ENCODE results near the gene PPP1R13B.

Gene PPP1R13B

DNA sequence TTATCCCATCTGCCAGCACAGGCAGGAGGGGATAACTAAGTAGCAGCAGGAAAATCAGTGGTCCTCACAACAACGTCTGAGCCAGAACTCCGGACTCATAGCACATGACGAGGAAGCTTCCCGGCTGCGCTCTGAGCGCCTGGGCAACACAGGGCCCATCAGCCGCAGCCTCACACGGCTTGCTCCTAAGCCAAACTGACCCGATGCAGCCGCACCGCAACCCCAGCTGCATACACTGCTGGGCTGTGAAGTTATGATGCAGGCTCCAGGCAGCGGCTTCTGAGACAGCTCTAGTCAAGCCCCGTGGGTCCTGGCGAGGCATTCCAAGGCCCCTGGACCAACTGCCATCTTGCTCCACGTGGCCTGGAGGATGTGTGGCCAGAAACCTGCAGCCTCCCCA lies 103.7 kb downstream of the PPP1R13B start:
- no peak for DNase-seq (ENCODE audit: low spot score)

DNA sequence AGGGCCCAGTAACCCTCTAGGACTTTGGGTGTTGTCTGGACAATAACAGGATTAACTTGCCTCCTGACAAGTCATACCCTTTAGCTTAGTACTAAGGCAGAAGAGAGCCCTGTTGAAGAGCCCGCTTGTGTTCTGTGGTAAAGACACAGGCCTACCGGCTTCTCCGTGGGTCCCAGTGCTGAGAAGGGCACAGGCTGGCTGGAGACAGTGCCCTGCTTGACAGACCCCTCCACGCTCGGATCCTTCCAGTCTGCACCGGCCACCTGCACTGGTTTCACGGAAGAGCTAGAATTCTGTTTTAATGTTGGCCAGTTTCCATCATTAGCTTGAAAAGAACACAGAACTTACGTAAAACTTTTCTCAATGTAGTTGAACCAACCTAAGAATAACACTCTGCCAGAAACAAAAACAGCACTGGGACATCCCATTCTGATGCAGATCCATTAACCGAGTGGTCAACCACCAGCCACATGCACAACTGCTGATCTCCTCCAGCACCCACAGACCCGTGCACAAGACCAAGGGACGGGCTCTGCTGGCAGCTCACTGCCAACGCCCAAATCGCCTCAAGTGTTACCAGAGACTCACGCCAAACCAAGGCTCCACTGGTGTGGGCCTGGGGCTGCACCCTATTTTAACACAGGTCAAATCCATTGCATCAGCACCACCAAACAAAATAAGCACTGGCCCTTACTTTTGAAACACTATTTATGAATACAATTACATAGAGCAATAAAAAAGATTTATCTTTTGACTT lies 104.7 kb downstream of the PPP1R13B start:
- DNase-seq (ENCODE audit: low spot score), result no peak

- DNase-seq (ENCODE audit: low spot score), result no peak
Observed at GRCh38 chr14:103741876-103742275, 105.5 kb downstream of the PPP1R13B start.

DNA sequence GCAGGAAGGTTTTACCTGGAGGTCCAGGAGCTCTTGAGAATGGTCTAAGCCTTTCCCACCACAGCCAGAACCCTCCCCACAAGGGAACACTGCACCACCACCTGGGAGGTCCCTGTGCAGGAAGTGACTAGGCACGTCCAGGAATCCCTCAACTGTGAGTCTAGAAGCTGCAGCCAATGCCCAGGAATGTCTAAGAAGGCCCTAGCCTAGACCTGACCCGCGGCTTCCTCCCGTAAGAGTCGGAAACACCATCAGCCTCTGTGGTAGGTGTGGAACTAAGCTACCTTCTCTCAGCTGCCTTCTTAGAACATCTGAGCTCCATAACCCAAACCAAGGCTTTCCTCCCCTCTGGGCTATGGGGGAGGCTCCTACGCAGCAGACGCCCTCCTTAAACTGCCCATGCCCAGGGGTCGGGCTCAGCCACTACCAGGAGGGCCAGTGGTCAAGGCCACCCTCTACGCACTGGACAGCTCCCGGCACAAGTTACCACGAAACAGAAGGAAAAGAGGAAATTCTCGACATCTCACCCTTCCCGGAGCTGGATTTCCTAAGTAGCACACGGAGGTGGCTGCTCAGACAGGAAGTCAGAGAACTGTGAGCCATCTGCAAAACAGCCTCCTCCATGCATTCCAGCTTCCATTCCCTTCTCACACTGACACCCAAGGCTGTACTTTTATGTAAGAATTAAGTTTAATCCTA lies 106.2 kb downstream of the PPP1R13B start:
- no peak for DNase-seq (ENCODE audit: low spot score)

DNA sequence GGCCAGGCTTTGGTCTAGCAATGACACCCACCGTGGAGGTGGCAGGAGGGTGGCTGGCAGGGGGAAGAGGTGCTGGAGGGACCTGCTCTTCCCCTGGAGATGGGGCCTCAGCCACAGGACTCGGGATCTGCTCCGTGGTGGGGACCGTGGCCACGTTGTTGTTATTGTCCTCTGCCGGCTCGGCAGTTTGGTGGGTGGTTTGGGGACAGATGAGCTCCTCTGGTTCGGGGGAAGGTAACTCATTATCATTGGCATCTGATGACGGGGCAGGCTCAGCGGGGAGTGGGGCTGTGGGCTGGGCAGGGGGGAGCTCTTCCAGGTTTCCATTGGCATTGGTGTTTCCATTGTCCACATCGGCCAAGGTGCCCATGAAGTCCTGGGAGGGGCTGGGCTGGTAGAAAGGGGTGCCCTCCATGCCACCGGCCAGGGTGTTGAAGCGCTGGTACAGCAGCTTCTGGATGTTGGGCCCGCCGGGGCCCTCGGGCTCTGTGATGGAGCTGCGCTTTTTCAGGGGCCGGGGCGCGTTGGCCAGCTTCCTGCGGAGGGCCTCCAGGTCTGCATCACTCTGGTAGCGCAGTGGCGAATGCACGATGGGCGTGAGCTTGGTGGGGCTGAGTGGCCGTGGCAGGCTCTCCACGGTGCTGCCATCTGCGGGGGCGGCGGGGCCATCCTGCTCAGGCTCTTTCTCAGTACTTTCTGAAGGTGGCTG lies 107.4 kb downstream of the PPP1R13B start:
- no peak for DNase-seq (ENCODE audit: low spot score)

DNA sequence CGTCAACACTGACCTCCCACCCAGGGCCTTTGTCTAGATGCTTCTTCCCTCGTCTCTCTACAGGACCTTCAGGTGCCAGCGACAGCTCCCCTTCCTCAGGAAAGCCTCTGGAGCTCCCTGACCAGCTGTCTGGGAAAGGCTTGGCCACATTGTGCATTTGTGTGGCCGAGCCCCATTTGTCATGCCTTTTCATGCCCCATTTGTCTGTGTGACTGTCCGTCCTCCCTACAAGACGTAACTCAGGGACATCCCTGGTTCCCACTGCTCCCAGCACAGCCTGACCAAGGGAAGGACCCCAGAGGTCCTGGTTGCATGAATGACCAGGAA lies 107.9 kb downstream of the PPP1R13B start:
- no peak for DNase-seq (ENCODE audit: low spot score)

DNA sequence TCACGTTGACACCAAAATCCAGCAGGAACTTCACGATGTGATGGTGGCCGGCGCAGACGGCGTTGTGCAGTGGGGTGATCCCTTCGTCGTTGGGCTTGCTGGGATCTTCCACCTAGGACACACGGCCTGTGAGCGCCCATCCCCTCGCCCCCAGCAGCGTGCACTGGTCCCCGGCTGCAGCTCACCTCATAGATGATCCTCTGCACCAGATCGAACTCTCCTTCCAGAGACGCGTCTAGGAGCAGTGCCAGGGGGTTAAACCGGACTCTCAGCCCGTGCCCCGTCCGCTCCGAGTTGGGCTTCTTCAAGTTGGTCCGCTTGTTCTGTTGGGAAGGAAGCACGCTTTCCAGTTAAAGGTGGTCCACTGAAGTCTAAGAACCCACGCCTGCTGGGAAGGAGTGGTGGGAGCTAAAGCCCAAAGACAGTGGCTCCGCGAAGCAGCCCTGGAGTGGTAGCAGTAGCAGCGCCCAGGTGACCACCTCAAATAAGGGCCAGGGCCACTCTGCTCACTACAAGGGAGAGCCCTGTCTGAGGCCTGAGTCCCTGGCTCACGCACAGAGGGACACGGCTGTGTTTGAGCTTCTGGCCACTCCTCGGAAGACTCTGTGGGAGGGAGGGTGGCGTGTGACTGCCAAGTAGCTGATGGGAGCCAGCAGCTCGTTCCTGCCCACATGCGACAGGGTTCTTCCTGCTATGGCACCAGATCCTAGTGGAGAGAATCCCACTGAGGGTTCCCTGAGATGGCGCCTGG lies 108.5 kb downstream of the PPP1R13B start:
- no peak for DNase-seq (ENCODE audit: low spot score)

GRCh38 chr14:103738166-103738565 lies 109.2 kb downstream of the PPP1R13B start:
- DNase-seq (ENCODE audit: low spot score), result no peak

GRCh38 chr14:103737432-103738045 lies 109.8 kb downstream of the PPP1R13B start:
- DNase-seq (ENCODE audit: low spot score), result no peak

DNA sequence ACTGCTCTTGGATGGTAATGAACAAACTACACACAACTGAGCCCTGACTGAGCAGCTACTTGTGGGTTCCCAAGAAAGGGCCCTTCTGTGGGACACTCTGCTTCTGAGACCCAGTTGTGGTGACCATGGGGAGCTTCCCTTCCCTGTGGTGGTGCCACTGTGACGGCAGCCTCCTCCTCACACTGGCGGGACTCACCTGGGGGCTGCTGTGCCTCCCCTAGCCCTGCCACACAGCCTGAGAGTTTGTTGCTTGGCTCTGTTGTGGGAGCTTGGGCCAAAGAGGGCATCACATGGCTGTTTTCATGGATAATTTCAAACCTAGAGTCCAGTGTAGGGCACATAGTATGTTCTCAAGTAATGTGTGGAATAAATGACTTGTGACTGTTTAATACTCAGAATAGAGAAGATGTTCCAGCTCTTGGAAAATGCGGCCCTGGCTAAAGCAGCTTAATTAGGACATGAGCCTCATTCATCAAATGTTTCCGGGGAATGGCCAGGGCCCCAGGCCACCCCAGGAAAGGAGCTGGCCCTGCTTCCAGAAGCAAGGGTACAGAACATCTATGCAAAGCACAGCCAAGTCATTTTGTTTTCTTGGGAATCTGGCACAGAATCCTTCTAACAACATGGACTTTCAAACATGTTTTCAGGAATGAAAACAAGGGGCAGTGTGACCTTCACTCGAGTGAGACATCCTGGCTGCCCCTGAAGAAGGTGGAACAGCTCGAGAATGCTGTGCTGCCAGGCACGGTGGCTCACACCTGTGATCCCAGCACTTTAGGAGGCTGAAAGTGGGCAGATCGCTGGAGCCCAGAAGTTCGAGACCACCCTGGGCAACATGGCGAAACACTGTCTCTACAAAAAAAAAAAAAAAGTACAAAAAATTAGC lies 110.6 kb downstream of the PPP1R13B start:
- DNase-seq (ENCODE audit: low spot score), result no peak

DNA sequence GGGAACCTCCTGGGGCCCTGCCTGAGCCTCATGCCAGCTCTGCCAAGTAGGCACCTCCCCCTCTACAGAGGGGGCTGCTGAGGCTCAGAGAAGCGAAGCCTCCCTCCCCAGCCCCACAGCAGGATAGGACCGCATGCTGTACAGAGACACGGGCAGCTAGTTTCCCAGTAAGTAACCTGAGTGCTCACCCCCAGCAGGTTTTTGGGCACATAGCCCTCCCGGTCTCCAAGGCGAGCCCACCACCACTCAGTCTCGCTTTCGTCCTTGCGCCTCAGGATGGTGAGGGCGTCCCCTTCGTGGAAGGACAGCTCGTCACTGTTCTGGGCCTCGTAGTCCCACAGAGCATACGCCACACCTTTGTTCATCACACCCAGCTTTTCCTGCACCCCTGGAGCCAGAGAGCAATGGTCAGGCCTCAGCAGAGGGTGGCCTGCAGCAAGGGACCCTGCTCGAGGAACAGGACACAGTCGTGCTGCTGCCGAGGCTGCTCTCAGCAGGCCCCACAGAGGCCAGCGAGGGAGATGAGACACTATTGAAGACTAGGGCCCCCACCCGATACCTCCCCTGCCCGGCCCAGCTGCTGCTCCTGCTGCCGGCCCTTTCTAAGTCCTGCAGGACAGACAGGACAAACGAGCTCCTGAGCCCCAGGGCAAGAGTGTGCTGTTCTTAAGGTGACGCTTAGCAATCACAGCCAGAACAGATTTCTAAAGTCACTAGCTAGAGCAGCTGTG lies 111.4 kb downstream of the PPP1R13B start:
- no peak for DNase-seq (ENCODE audit: low spot score)

- no peak for DNase-seq (ENCODE audit: low spot score)
Observed at GRCh38 chr14:103735439-103735814, 111.9 kb downstream of the PPP1R13B start.

- DNase-seq (ENCODE audit: low spot score), result no peak
Observed at GRCh38 chr14:103735022-103735421, 112.4 kb downstream of the PPP1R13B start.

- no peak for DNase-seq (ENCODE audit: low spot score)
Observed at GRCh38 chr14:103734081-103734888, 113.1 kb downstream of the PPP1R13B start.

DNA sequence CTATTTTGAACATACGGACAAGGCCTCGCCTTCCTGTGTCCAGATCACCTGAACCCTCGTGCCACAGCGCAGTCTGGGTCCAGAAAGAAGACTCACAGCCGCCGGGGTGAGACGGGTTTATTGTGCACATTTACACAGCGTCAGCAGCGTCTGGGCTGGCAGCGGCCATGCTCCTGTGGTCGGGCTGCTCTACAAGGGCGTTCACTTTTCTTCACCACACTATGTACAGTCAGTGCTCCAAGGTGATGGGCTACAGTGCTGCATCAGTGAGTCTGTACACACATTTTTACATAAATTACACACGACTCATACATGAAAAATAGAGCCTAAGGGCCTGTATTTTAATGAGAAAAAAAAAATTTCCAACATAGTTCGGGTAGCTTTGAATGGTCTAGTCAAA lies 113.7 kb downstream of the PPP1R13B start:
- no peak for DNase-seq (ENCODE audit: low spot score)

- no peak for DNase-seq (ENCODE audit: low spot score)
Observed at GRCh38 chr14:103732868-103733620, 114.3 kb downstream of the PPP1R13B start.

DNA sequence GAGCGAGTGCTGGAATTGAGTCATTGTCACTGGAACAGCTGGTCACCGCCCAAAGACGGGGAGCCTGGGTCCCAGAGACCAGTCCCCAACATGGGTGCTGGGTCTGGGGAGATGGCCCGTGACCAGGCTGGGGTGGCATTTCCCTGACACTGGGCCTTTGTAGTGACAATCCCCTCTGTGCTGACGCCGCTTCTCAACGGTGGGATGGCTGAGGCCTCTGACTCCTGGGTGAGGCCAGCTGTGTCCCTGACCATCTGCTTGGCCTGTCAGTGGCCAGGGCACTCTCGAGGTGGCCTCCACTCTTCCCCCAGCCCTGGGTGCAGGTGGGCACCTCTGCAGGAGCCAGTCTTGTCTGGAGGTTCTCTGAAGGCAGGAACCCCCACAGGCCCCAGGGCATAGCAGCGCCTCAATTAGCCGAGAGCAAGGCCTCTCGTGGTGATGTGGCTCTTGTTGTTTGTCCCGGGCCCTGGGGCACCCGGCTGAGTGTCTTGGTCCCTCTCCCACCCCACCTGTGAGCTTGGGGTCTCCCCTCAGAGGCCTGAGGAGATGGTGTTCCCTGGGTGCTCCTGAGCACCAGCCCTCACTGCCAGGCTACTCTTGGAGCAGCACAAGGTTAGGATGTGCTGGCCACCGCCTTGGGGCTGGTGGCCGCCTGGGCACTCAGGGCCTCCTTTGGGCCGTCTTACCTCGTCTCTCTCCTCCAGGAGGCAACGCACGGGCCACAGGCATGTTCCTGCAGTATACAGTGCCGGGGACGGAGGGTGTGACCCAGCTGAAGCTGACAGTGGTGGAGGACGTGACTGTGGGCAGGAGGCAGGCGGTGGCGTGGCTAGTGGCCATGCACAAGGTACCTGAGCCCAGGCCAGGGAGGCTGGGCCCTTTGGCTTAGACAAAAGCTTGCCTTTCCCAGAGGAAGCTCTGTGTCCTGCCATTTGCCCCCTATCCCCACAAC lies 115.2 kb downstream of the PPP1R13B start:
- no peak for DNase-seq (ENCODE audit: low spot score)
